IMR-90 (cell line): ENCODE data around the gene EYS. TPM values are rescaled to one million over a fixed set of nuclear protein-coding genes. Genes with fewer than 3 reads are reported as not detected.

ENCODE experiments used
- ATAC-seq: fragments of 200-7000 bp; cut with Tn5 transposase; 2 replicates; pipeline ENCODE4 v1.9.1; 2020; ENCODE audit warnings: low read depth, mild to moderate bottlenecking, moderate library complexity
- BruUV-seq: library from RNA; stranded (reverse); fragments of 400-500 nt; replicated peaks from 2 replicates; lab custom pipeline; 2021; lab: Mats Ljungman, UMichigan
- CTCF ChIA-PET: fragments of 300-600 bp; formaldehyde crosslinking; extraction: SDS; loops from one replicate; lab custom pipeline; 2021; ENCODE audit warnings: antibody characterized with exemption; lab: Yijun Ruan, JAX
- POLR2A ChIA-PET: fragments of 300-600 bp; sonication (Branson Sonifier 250); formaldehyde crosslinking; loops from one replicate; lab custom pipeline; 2022; ENCODE audit warnings: antibody characterized with exemption; ENCODE audit not compliant: unreplicated experiment; lab: Charles Lee
- DNase-seq: peaks from one replicate; pipeline ENCODE4 v3.0.0; 2013
- H2AFZ ChIP-seq: replicated peaks from 2 replicates; pipeline ENCODE3; 2013; ENCODE audit warnings: low read length, mild to moderate bottlenecking; ENCODE audit not compliant: poor library complexity
- H2AK5ac ChIP-seq: 2 replicates; pipeline ENCODE4 v1.6.1; 2013; ENCODE audit warnings: low read depth, low read length, inconsistent platforms
- H2AK9ac ChIP-seq: replicated peaks from 2 replicates; pipeline ENCODE3; 2013; ENCODE audit warnings: mild to moderate bottlenecking, low read depth, low read length, moderate library complexity; ENCODE audit not compliant: poor library complexity
- H2BK120ac ChIP-seq: 2 replicates; pipeline ENCODE4 v1.6.1; 2013; ENCODE audit warnings: low read depth, low read length, inconsistent platforms
- H2BK15ac ChIP-seq: 3 replicates; pipeline ENCODE4 v1.6.1; 2013; ENCODE audit warnings: low read depth, low read length, inconsistent platforms
- H2BK20ac ChIP-seq: 2 replicates; pipeline ENCODE4 v1.6.1; 2013; ENCODE audit warnings: low read depth, mild to moderate bottlenecking, inconsistent platforms, low read length, moderate library complexity
- H2BK5ac ChIP-seq: 2 replicates; pipeline ENCODE4 v1.6.1; 2013; ENCODE audit warnings: mild to moderate bottlenecking, low read depth, low read length, inconsistent platforms; ENCODE audit not compliant: poor library complexity, severe bottlenecking
- H3K14ac ChIP-seq: replicated peaks from 2 replicates; pipeline ENCODE4 v1.6.1; 2013; ENCODE audit warnings: low read depth, low read length, inconsistent platforms
- H3K18ac ChIP-seq: 2 replicates; pipeline ENCODE4 v1.6.1; 2013; ENCODE audit warnings: low read depth, low read length, control low read depth
- H3K23ac ChIP-seq: 2 replicates; pipeline ENCODE4 v1.6.1; 2013; ENCODE audit warnings: low read depth, low read length, inconsistent platforms
- H3K27ac ChIP-seq: 2 replicates; pipeline ENCODE4 v1.5.1; 2013; ENCODE audit warnings: mild to moderate bottlenecking, control low read depth, low read length; ENCODE audit not compliant: insufficient read depth
- H3K27me3 ChIP-seq: 2 replicates; pipeline ENCODE4 v1.6.1; 2013; ENCODE audit warnings: low read length; ENCODE audit not compliant: control insufficient read depth, insufficient read depth
- H3K36me3 ChIP-seq: 2 replicates; pipeline ENCODE4 v1.6.1; 2013; ENCODE audit warnings: low read length, mixed read lengths; ENCODE audit not compliant: control insufficient read depth, insufficient read depth
- H3K4ac ChIP-seq: 2 replicates; pipeline ENCODE4 v1.6.1; 2013; ENCODE audit warnings: low read depth, low read length, inconsistent platforms
- H3K4me1 ChIP-seq: 2 replicates; pipeline ENCODE4 v1.6.1; 2013; ENCODE audit warnings: low read length, mixed read lengths; ENCODE audit not compliant: control insufficient read depth, insufficient read depth
- H3K4me2 ChIP-seq: 2 replicates; pipeline ENCODE4 v1.6.1; 2013; ENCODE audit warnings: low read depth, mild to moderate bottlenecking, control low read depth, low read length, moderate library complexity
- H3K4me3 ChIP-seq: 2 replicates; pipeline ENCODE4 v1.5.1; 2013; ENCODE audit warnings: low read depth, mild to moderate bottlenecking, control low read depth, low read length, moderate library complexity; ENCODE audit not compliant: insufficient read depth
- H3K56ac ChIP-seq: 2 replicates; pipeline ENCODE4 v1.6.1; 2013; ENCODE audit warnings: low read length, inconsistent platforms; ENCODE audit not compliant: insufficient read depth; ENCODE audit errors: extremely low read depth
- H3K79me1 ChIP-seq, 2 experiments: 2 replicates each; pipeline ENCODE4 v1.6.1; 2013; ENCODE audit warnings: low read length in 2 of 2, inconsistent platforms in 1 of 2, low read depth in 1 of 2
- H3K9ac ChIP-seq: 2 replicates; pipeline ENCODE4 v1.6.1; 2013; ENCODE audit warnings: low read depth, low read length, control low read depth
- H3K9me1 ChIP-seq: 2 replicates; pipeline ENCODE4 v1.6.1; 2013; ENCODE audit warnings: low read length, inconsistent platforms; ENCODE audit not compliant: insufficient read depth
- H3K9me3 ChIP-seq: 2 replicates; pipeline ENCODE4 v1.6.1; 2013; ENCODE audit warnings: low read length; ENCODE audit not compliant: control insufficient read depth, insufficient read depth
- H4K20me1 ChIP-seq: 2 replicates; pipeline ENCODE4 v1.6.1; 2013; ENCODE audit warnings: low read length, inconsistent platforms; ENCODE audit not compliant: insufficient read depth
- H4K5ac ChIP-seq: 2 replicates; pipeline ENCODE4 v1.6.1; 2013; ENCODE audit warnings: mild to moderate bottlenecking, low read depth, low read length, control low read depth
- H4K8ac ChIP-seq, 2 experiments: 2 replicates each; pipeline ENCODE4 v1.6.1; 2013; ENCODE audit warnings: low read depth in 2 of 2, low read length in 2 of 2, control low read depth in 1 of 2, inconsistent platforms in 1 of 2
- H4K91ac ChIP-seq: 2 replicates; pipeline ENCODE4 v1.6.1; 2013; ENCODE audit warnings: low read depth, low read length, inconsistent platforms; ENCODE audit not compliant: insufficient read depth
- CEBPB ChIP-seq: IDR thresholded peaks from 2 replicates; pipeline ENCODE4 v1.6.1; 2012; ENCODE audit warnings: low read depth, low read length, improper control_type of control experiment
- CHD1 ChIP-seq: IDR thresholded peaks from 2 replicates; pipeline ENCODE4 v1.6.1; 2012; ENCODE audit warnings: low read depth, low read length, improper control_type of control experiment
- FOS ChIP-seq: fragments of 150-350 bp; IDR thresholded peaks from 2 replicates; pipeline ENCODE4 v1.6.1; 2016; ENCODE audit warnings: low read depth, low read length
- MAFK ChIP-seq: IDR thresholded peaks from 2 replicates; pipeline ENCODE4 v1.6.1; 2012; ENCODE audit warnings: low read depth, low read length, improper control_type of control experiment
- MXI1 ChIP-seq: IDR thresholded peaks from 2 replicates; pipeline ENCODE4 v1.6.1; 2012; ENCODE audit warnings: low read depth, mild to moderate bottlenecking, low read length, moderate library complexity, borderline replicate concordance
- NFE2L2 ChIP-seq: fragments of 150-350 bp; IDR thresholded peaks from 2 replicates; pipeline ENCODE4 v1.6.1; 2016; ENCODE audit warnings: low read depth, mild to moderate bottlenecking, low read length
- POLR2A ChIP-seq: IDR thresholded peaks from 2 replicates; pipeline ENCODE4 v1.6.1; 2012; ENCODE audit warnings: mild to moderate bottlenecking, low read depth, low read length
- RAD21 ChIP-seq: IDR thresholded peaks from 2 replicates; pipeline ENCODE4 v1.6.1; 2012; ENCODE audit warnings: low read length, improper control_type of control experiment
- SMC3 ChIP-seq: fragments of 150-350 bp; IDR thresholded peaks from 2 replicates; pipeline ENCODE4 v1.6.1; 2016; ENCODE audit warnings: low read depth, mild to moderate bottlenecking, antibody characterized with exemption, low read length, moderate library complexity
- WGBS, 2 experiments: methylation state at CpG; one replicate each; pipeline versions ENCODE4 v1.1.5 to v1.1.7; 2013; ENCODE audit warnings: missing lambda C conversion rate in 2 of 2; ENCODE audit not compliant: insufficient read length in 1 of 2; ENCODE audit errors: extremely low coverage in 2 of 2; 5-methylcytosine and 5-hydroxymethylcytosine counted together
- dilution Hi-C: fragments of 300-500 bp; cut with HindIII; formaldehyde crosslinking; loops from one replicate; pipeline ENCODE4 v1.14.3; 2018; ENCODE audit warnings: low sequenced_read_pairs; ENCODE audit not compliant: unreplicated experiment
- in situ Hi-C: fragments of 300-500 bp; cut with MboI; formaldehyde crosslinking; loops from 3 replicates; pipeline ENCODE4 v1.14.3; 2019; ENCODE audit warnings: low sequenced_read_pairs, inconsistent platforms, mixed read lengths
- intact Hi-C: fragments of 100-400 bp; cut with micrococcal nuclease; formaldehyde crosslinking; loops from 2 replicates; pipeline ENCODE4 v1.10.0; 2022
- polyA plus RNA-seq, 3 experiments: library from polyadenylated mRNA; depleted of rRNA; stranded (reverse); fragments of >200 nt; gene quantifications; 2 replicates each; pipeline ENCODE4 v1.2.3, GENCODE V29; 2012; ENCODE audit warnings: low replicate concordance in 1 of 3
- total RNA-seq: library from RNA; depleted of rRNA; stranded (reverse); fragments of >200 nt; gene quantifications from 2 replicates; pipeline ENCODE4 v1.2.3, GENCODE V29; 2012
- TF ChIP-seq, protein P1 (sequence below): fragments of 150-350 bp; IDR thresholded peaks from 2 replicates; pipeline ENCODE4 v1.6.1; 2017; ENCODE audit warnings: mild to moderate bottlenecking, antibody characterized with exemption, low read length, low read depth
- TF ChIP-seq, protein P2 (sequence below): conservative IDR thresholded peaks from 2 replicates; pipeline ENCODE4 v1.5.1; 2012; ENCODE audit warnings: mild to moderate bottlenecking, low read depth, low read length, improper control_type of control experiment
- TF ChIP-seq, protein P3 (sequence below): fragments of 150-350 bp; IDR thresholded peaks from 2 replicates; pipeline ENCODE4 v1.6.1; 2016; ENCODE audit warnings: low read depth, mild to moderate bottlenecking, low read length, moderate library complexity, borderline replicate concordance

EYS gene
- total and polyA plus RNA-seq, 2 of the 4 experiments (the other 2 are of a cell fraction): under 0.01 TPM; not detected in 1

DNA sequence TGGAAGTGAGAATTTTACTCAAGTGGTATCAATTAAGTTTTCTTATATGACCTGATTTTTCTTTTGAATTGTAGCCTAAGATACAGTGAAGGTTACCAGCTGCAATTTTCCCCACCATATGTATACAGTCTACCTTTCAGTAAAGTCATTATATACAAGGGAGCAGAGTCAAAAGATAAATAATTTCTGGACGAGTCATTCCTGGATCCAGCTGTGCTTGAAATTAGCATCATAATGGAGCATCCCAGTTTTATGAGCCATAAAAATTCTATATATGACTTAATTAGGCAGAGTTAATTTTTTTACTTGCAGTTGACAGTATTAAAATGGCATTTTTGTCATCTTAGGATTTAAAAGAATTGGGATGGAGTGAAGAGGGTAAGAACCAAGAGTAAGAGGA lies 1063.0 kb downstream of the EYS start:
- no CpG with 5 or more reads among the region's 1 CpG for WGBS, 2 experiments

More for the DNA sequence above, 1063.0 kb downstream of the EYS start:
- H3K56ac ChIP-seq: no peak overlapping the region
- H2AK9ac ChIP-seq: no peak overlapping the region
- H3K36me3 ChIP-seq: no peaks in the 10 kb centered on the region
- H4K91ac ChIP-seq: no peak overlapping the region
- dilution Hi-C loops (no loop called here), in situ Hi-C loops (no loop called here), intact Hi-C loops (no loop called here)
- H3K18ac ChIP-seq: no peak overlapping the region
- H3K79me1 ChIP-seq: no peaks in the 10 kb centered on the region
- TF ChIP-seq, protein P1, sequence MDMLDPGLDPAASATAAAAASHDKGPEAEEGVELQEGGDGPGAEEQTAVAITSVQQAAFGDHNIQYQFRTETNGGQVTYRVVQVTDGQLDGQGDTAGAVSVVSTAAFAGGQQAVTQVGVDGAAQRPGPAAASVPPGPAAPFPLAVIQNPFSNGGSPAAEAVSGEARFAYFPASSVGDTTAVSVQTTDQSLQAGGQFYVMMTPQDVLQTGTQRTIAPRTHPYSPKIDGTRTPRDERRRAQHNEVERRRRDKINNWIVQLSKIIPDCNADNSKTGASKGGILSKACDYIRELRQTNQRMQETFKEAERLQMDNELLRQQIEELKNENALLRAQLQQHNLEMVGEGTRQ: no peak
- no peak for TF ChIP-seq CHD1
- TF ChIP-seq RAD21: no peak
- TF ChIP-seq, protein P2, sequence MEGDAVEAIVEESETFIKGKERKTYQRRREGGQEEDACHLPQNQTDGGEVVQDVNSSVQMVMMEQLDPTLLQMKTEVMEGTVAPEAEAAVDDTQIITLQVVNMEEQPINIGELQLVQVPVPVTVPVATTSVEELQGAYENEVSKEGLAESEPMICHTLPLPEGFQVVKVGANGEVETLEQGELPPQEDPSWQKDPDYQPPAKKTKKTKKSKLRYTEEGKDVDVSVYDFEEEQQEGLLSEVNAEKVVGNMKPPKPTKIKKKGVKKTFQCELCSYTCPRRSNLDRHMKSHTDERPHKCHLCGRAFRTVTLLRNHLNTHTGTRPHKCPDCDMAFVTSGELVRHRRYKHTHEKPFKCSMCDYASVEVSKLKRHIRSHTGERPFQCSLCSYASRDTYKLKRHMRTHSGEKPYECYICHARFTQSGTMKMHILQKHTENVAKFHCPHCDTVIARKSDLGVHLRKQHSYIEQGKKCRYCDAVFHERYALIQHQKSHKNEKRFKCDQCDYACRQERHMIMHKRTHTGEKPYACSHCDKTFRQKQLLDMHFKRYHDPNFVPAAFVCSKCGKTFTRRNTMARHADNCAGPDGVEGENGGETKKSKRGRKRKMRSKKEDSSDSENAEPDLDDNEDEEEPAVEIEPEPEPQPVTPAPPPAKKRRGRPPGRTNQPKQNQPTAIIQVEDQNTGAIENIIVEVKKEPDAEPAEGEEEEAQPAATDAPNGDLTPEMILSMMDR: no peak
- TF ChIP-seq SMC3: no peak
- TF ChIP-seq CEBPB: no peak
- no peak for TF ChIP-seq MAFK
- TF ChIP-seq MXI1: no peak
- TF ChIP-seq, protein P3, sequence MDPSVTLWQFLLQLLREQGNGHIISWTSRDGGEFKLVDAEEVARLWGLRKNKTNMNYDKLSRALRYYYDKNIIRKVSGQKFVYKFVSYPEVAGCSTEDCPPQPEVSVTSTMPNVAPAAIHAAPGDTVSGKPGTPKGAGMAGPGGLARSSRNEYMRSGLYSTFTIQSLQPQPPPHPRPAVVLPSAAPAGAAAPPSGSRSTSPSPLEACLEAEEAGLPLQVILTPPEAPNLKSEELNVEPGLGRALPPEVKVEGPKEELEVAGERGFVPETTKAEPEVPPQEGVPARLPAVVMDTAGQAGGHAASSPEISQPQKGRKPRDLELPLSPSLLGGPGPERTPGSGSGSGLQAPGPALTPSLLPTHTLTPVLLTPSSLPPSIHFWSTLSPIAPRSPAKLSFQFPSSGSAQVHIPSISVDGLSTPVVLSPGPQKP: no peak
- TF ChIP-seq POLR2A: no peak
- no peak for TF ChIP-seq FOS
- no peak for TF ChIP-seq NFE2L2
- no peaks in the 10 kb centered on the region for H3K9me3 ChIP-seq
- H4K20me1 ChIP-seq: no peaks in the 10 kb centered on the region
- no peak for DNase-seq
- no peak overlapping the region for H4K5ac ChIP-seq
- no peak overlapping the region for H3K9ac ChIP-seq
- no peak for ATAC-seq
- no peak overlapping the region for H4K8ac ChIP-seq
- no peak overlapping the region for H3K4me3 ChIP-seq
- CTCF ChIA-PET: no interaction called here
- POLR2A ChIA-PET: no interaction called here
- H3K9me1 ChIP-seq: no peaks in the 10 kb centered on the region
- BruUV-seq: no TSS peak
- no peak overlapping the region for H3K4me2 ChIP-seq
- no peak overlapping the region for H3K27ac ChIP-seq
- H2BK15ac ChIP-seq: no peak overlapping the region
- H3K27me3 ChIP-seq: no peaks in the 10 kb centered on the region
- H3K23ac ChIP-seq: no peak overlapping the region
- no peak overlapping the region for H2AK5ac ChIP-seq
- no peak overlapping the region for H2AFZ ChIP-seq
- H2BK120ac ChIP-seq: no peak overlapping the region
- H2BK20ac ChIP-seq: no peak overlapping the region
- no peak overlapping the region for H3K4ac ChIP-seq
- no peak overlapping the region for H3K14ac ChIP-seq
- no peaks in the 10 kb centered on the region for H3K4me1 ChIP-seq
- H2BK5ac ChIP-seq: no peak overlapping the region
